Measurements from ENCODE around the gene ALAD.

DNA sequence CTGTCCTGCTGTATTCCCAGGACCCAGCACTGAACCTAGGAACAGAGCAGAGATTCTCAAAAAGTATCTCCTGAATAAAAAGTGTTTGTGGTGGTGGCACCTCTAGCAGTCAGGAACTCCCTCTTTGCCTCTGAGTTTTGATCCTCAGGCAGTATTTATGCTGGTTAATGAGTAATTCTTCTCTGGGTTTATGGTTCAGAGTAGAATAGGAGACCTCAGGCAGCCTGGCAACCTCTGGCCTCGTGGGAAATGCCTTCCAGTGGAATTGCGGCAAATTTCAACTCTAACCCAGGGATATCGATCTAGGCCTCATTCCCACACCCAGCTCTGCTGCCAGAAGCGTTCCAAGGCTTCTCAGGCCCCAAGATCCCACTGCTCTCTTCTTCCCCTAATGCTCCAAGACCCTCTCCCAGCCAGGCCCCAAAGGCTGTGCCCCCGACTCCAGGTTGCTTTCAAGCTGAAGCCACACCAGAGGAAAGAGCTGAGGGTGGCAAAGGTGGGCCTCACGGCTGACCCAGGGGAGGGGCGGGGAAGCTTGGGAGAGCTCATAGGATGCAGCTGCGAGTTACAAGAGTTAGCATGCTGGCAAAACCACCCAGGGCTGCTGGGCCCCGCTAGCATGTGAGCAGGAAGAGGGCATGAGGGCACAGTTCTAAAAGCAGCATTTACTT is 13.4 kb downstream of the ALAD start:
- TF ChIP-seq CTCF (conservative IDR thresholded peaks at IDR 0.05 in 1 of 2, IDR thresholded peaks at IDR 0.05 in 1 of 2; ENCODE audit: low read depth in 1 of 2, low read length in 2 of 2) (no peak), EZH2 (IDR thresholded peaks at IDR 0.05; ENCODE audit: low read length, missing control alignments) (no peak)

Measured in fibroblast of lung (primary cell).